LNCaP clone FGC (cell line): ENCODE measurements around the gene GRK3.

Source experiments
- DNase-seq: peaks from one replicate; pipeline ENCODE4 v3.0.0-alpha.2; 2011; ENCODE audit warnings: low read depth
- H3K4me3 ChIP-seq: 2 replicates; pipeline ENCODE4 v1.5.1; 2011; ENCODE audit warnings: mild to moderate bottlenecking, low read depth, low read length, control low read depth
- TF ChIP-seq, protein P1 (sequence below): IDR thresholded peaks from 2 replicates; pipeline ENCODE4 v1.5.1; 2012; ENCODE audit warnings: mild to moderate bottlenecking; ENCODE audit not compliant: control insufficient read depth, insufficient read depth; ENCODE audit errors: extremely low read depth

The GRK3 gene

DNA sequence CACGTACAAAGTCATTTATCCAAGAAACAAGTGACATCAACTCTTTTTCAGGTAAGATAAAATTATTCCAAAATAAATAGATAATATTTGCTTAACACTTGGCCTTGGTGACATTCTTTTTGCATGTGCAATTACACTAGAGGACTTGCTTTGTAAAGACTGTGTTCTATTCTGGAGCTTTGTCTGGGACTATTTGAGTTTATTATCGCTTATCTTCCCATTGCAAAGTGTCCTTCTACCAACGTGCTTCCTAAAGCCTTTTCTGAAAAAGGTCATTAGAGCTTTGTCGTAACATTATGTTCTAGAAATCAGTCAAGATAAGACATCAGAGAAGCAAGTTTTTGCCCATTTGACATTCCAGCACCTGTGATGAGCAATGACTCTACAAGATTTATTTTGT, 99.2 kb downstream of the GRK3 start:
- TF ChIP-seq, protein P1, sequence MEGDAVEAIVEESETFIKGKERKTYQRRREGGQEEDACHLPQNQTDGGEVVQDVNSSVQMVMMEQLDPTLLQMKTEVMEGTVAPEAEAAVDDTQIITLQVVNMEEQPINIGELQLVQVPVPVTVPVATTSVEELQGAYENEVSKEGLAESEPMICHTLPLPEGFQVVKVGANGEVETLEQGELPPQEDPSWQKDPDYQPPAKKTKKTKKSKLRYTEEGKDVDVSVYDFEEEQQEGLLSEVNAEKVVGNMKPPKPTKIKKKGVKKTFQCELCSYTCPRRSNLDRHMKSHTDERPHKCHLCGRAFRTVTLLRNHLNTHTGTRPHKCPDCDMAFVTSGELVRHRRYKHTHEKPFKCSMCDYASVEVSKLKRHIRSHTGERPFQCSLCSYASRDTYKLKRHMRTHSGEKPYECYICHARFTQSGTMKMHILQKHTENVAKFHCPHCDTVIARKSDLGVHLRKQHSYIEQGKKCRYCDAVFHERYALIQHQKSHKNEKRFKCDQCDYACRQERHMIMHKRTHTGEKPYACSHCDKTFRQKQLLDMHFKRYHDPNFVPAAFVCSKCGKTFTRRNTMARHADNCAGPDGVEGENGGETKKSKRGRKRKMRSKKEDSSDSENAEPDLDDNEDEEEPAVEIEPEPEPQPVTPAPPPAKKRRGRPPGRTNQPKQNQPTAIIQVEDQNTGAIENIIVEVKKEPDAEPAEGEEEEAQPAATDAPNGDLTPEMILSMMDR = no peak
- DNase-seq = peak; percentile 48

DNA sequence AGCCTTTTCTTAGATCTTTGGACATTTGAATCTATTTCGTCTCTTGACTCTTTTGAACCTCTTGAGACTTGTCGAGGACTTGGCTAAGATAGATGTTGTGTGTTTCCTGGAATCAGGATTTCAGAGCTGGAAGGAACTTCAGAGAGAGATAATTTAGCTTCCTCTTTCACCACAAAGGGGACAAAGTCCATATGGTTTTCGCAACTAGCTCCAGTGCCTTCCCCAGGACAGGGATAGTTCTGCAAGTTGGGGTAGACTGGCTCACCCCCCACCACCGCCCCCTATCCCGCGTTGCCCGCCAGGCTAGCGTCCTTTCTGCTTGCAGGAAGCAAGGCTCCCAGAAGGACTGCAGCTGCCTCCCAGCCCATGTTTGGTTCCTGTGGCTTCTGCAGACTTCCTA, 101.8 kb downstream of the GRK3 start:
- DNase-seq = no peak
- TF ChIP-seq, protein P1 = no peak
- H3K4me3 ChIP-seq = no peak overlapping the region

More for the DNA sequence above, 99.2 kb downstream of the GRK3 start:
- no peak overlapping the region for H3K4me3 ChIP-seq

DNA sequence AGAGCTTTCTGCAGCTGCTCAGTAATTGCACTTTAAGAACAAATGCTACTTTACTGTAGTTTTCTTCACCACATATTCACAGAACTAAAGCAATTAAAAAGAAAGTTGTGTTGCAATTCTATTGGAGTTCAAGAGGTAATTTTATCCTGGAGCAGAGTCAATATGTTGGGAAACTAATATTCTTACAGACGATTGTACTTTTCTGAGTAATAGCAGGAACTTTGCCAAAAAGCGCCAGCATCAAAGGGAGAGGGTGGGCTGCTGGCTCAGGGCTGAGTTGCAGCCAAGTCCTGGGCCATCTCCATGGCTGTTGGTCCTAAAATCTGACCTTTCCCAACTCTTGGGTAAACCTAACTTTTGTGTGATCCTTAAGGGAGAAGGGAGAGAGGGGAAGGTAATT, 104.0 kb downstream of the GRK3 start:
- no peak for DNase-seq
- H3K4me3 ChIP-seq = no peak overlapping the region
- TF ChIP-seq, protein P1 = no peak

DNA sequence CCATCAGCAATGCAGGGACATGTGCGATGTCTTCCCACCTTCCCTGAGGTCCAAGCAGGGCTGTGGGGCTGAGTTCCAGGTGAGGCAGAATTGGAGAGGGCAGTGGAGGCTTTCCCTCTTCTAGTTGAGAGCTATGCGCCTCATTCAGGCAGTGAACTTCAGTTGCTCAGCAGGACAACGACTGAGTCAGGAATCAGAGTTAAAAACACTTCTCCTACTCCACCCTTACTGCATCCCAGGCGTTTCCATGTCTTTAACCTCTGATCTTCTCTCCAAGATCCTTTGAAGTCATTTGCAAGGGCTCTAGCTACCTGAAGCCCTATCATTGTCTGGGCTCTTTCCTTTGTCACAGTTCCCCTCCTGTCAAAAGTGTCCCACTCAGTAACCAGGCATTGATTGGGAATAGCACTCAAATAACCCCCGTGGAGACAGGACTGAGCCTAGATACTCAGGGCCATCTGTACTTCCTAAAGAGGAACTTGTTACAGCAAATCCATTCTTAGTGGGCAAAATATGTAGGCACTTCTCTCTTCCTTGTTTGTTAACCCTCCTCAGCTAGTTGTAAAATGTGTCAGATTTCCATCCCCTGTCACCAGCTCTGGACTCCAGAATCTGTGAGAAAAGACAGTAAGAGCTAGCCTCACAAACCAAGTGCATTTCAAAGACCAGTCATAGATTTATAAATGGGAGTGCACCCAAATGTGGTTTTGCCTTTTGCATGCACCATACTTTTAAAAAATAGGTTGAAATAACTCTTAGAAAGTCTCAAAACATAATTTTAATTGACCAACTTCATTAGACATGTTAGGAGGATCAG, 105.0 kb downstream of the GRK3 start:
- no peak overlapping the region for H3K4me3 ChIP-seq
- no peak for DNase-seq
- TF ChIP-seq, protein P1 = no peak

DNA sequence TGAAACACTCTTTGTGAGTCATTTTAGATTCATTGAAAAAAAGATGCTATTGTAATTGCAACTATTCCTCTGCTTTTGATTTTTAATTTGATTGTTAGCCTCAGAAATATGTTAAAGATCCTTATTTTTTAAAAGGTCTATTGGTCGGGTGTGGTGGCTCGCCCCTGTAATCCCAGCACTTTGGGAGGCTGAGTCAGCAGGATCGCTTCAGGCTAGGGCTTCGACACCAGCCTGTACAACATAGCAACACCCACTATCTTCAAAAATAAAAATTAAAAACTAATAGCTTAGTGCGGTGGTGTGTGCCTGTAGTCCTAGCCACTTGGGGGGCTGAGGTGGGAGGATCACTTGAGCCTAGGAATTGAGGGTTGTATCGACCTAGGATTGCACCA, 105.6 kb downstream of the GRK3 start:
- DNase-seq = no peak
- H3K4me3 ChIP-seq = no peak overlapping the region
- TF ChIP-seq, protein P1 = no peak

DNA sequence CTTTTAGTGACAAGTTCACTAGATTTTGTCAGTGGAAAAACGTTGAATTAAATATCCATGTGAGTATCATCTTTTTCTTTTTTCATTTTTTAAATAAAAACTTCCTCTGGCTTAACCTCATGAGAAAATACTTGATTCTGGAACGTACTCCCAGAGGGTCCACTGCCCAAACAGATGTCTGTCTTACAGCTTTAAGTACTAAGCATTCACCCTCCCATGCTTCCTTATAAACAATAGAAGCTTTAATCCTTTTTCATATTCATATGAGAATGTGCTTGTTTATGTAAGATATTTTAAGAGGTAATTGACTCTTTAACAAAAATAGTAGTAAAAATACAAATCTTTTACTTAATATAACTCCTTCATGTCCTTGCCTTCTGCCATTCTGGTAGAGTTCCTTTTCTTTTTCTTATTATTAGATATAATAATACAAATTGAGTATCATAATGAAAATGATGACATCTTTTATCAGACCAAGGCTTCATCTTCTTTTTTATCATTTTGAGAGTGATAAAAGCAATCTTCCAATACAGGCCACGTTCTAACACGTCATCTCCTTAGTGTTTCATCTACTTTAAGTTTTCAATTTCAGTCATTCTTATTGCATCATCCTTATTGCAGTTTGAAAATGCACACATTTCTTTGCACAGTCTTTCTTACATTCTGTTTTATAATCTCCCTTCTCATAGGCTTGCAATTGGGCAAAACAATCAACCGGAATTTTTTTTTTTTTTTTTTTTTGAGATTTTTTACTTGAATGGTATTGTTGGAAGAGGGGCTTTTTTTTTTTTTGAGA, 108.0 kb downstream of the GRK3 start:
- H3K4me3 ChIP-seq = no peak overlapping the region
- no peak for DNase-seq
- TF ChIP-seq, protein P1 = no peak
